ENCODE measurements around the gene ZNF775. TPM values are rescaled to one million over a fixed set of nuclear protein-coding genes. Genes with fewer than 3 reads are reported as not detected.

Gene ZNF775
- total and polyA plus RNA-seq, 2 of the 13 experiments (the other 11 are each of a cell fraction or from before 2014, with no cell fraction given), result 3.1 to 3.2 TPM

- no peak for TF ChIP-seq PRDM4 (CRISPR knock-in tag; IDR thresholded peaks at IDR 0.05; ENCODE audit: borderline replicate concordance)
- no peak for TF ChIP-seq ZNF598 (CRISPR knock-in tag; IDR thresholded peaks at IDR 0.05; ENCODE audit: borderline replicate concordance)
- peak; percentile 3; the same call in 1 of the 2 replicates for TF ChIP-seq TGIF2 (CRISPR knock-in tag; IDR thresholded peaks at IDR 0.05)
- TF ChIP-seq ZNF263 (CRISPR knock-in tag; IDR thresholded peaks at IDR 0.05), result no peak
- no peak for TF ChIP-seq MTA3 (CRISPR knock-in tag; IDR thresholded peaks at IDR 0.05)
- no peak for TF ChIP-seq CREBL2 (CRISPR knock-in tag; IDR thresholded peaks at IDR 0.05; ENCODE audit: borderline replicate concordance)
- peak; percentile 34; the same call in 1 of the 2 replicates for TF ChIP-seq NFKB2 (CRISPR knock-in tag; IDR thresholded peaks at IDR 0.05; ENCODE audit: borderline replicate concordance)
- peak; percentile 65 for TF ChIP-seq SAP130 (CRISPR knock-in tag; IDR thresholded peaks at IDR 0.05; ENCODE audit: low read depth)
- peak; percentile 15 for TF ChIP-seq IKZF4 (CRISPR knock-in tag; IDR thresholded peaks at IDR 0.05; ENCODE audit: borderline replicate concordance, low read depth, not compliant biosample characterization)
- peak; percentile 66; the same call in 1 of the 2 replicates for TF ChIP-seq ZNF234 (CRISPR knock-in tag; conservative IDR thresholded peaks at IDR 0.05)
- TF ChIP-seq RFX1 (IDR thresholded peaks at IDR 0.05), result no peak
- TF ChIP-seq THRA (CRISPR knock-in tag; IDR thresholded peaks at IDR 0.05; ENCODE audit: borderline replicate concordance), result no peak
- no peak for TF ChIP-seq DMAP1 (CRISPR knock-in tag; IDR thresholded peaks at IDR 0.05)
- no peak for TF ChIP-seq FOXA1 (IDR thresholded peaks at IDR 0.05)
- TF ChIP-seq FOXA1 (CRISPR knock-in tag; IDR thresholded peaks at IDR 0.05), result no peak
- TF ChIP-seq ZNF737 (CRISPR knock-in tag; IDR thresholded peaks at IDR 0.05; ENCODE audit: borderline replicate concordance), result peak; percentile 20; the same call in 1 of the 2 replicates
- no peak for TF ChIP-seq ZNF550 (CRISPR knock-in tag; IDR thresholded peaks at IDR 0.05; ENCODE audit: borderline replicate concordance)
- TF ChIP-seq SMAD9 (CRISPR knock-in tag; IDR thresholded peaks at IDR 0.05), result no peak
- TF ChIP-seq ZNF225 (CRISPR knock-in tag; IDR thresholded peaks at IDR 0.05), result no peak
- TF ChIP-seq RXRB (CRISPR knock-in tag; IDR thresholded peaks at IDR 0.05; ENCODE audit: borderline replicate concordance), result no peak
- no peak for TF ChIP-seq BCL3 (CRISPR knock-in tag; IDR thresholded peaks at IDR 0.05)
- TF ChIP-seq ZNF747 (CRISPR knock-in tag; IDR thresholded peaks at IDR 0.05; ENCODE audit: borderline replicate concordance), result no peak
- no peak for TF ChIP-seq ZNF652 (CRISPR knock-in tag; IDR thresholded peaks at IDR 0.05; ENCODE audit: borderline replicate concordance, low read depth)
- TF ChIP-seq RAD51 (IDR thresholded peaks at IDR 0.05; ENCODE audit: borderline replicate concordance), result no peak
- TF ChIP-seq TP53 (CRISPR knock-in tag; conservative IDR thresholded peaks at IDR 0.05), result 0 out of 2 replicates have a peak, but pooled peaks have one; percentile 18
- 0 out of 2 replicates have a peak, but pooled peaks have one; percentile 16 for TF ChIP-seq ZNF414 (CRISPR knock-in tag; IDR thresholded peaks at IDR 0.05)
These were observed 10.0 kb upstream of the ZNF775 start (continued) for GRCh38 chr7:150368884-150369747.
